PC-3 (cell line): ENCODE results near the gene KCNQ1.

Experiments used
- EZH2 ChIP-seq: fragments of 300-600 bp; sonication (generic); IDR thresholded peaks from one replicate; pipeline ENCODE4 v1.6.1; 2017; ENCODE audit warnings: antibody characterized with exemption, mild to moderate bottlenecking, low read length; ENCODE audit not compliant: unreplicated experiment
- TF ChIP-seq, protein P1 (sequence below): fragments of 300-600 bp; sonication (generic); conservative IDR thresholded peaks from 2 replicates; pipeline ENCODE4 v1.5.1; 2017; ENCODE audit warnings: antibody characterized with exemption, low read depth, mild to moderate bottlenecking, low read length

DNA sequence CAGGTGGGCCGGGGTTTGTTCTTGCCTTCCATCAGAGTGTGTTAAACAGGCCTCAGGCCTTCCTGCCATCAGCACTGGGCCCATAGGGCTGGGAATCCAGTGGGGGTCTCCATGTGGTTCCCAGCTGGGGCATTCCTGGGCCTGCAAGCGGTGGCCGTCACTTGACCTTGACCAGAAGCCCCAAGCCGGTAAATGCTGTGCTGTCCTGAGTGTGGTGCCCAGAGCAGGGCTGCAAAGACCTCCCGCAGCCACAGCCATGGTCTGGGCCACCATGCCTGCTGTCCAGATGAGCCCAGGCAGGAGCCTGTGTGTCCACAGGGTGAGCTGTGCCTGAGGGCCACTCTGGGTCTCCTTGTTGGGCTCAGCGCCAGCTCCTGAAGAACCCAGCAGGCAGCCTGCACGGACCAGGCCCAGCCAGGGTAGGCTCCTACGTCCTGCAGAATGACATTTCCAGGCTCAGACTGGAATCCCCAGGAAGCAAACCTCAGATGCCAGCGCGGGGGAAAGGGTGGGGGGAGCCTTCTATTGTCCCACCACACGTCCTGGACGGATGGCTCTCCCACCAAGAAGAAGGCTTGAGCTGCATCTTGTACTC, 137.6 kb downstream of the KCNQ1 start:
- TF ChIP-seq EZH2: no peak
- TF ChIP-seq, protein P1, sequence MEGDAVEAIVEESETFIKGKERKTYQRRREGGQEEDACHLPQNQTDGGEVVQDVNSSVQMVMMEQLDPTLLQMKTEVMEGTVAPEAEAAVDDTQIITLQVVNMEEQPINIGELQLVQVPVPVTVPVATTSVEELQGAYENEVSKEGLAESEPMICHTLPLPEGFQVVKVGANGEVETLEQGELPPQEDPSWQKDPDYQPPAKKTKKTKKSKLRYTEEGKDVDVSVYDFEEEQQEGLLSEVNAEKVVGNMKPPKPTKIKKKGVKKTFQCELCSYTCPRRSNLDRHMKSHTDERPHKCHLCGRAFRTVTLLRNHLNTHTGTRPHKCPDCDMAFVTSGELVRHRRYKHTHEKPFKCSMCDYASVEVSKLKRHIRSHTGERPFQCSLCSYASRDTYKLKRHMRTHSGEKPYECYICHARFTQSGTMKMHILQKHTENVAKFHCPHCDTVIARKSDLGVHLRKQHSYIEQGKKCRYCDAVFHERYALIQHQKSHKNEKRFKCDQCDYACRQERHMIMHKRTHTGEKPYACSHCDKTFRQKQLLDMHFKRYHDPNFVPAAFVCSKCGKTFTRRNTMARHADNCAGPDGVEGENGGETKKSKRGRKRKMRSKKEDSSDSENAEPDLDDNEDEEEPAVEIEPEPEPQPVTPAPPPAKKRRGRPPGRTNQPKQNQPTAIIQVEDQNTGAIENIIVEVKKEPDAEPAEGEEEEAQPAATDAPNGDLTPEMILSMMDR: no peak
